ENCODE results near the gene LPIN2. TPM values are rescaled to one million over a fixed set of nuclear protein-coding genes. Genes with fewer than 3 reads are reported as not detected.
"Not testable (repeated sequence)": the region's sequence is repeated elsewhere in the genome, so short reads cannot be mapped to it uniquely, and the experiment has no call there.

Gene LPIN2
- total RNA-seq, 2 experiments from 2014 or later: 77.5 TPM

DNA sequence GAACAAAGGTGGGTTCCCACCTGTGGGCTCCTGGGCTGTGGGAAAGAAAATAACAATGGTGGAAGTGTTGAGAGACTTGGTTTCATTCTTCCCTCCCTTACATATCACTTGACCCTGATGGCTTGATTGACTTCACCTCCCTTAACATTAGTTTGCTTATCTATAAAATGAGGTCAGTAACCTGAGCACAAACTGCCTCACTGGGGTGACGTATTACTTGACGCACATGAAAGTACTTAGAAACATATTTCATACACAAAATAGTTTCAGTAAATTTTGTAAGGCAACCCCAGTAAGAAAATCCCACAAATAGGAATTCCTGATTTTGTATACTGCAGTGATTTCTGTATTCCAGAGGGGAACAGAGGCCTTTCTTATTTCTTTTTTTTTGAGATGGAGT lies 29.4 kb upstream of the LPIN2 start:
- Mint-ChIP-seq H3K4me1 (ENCODE audit: low read depth) (peaks cover 14% of the 10 kb centered on the region), H3K9me3 (ENCODE audit: insufficient read depth) (no peaks in the 10 kb centered on the region), H3K36me3 (ENCODE audit: low read depth) (no peaks in the 10 kb centered on the region), H3K4me3 (no peak overlapping the region), H3K27me3 (ENCODE audit: low read depth) (no peaks in the 10 kb centered on the region), H3K27ac (no peak overlapping the region)
- no peak for DNase-seq
- ATAC-seq: no peak
- ChIA-PET CTCF (interaction anchor here (1.1 to 2.0 kb wide), 2 partner anchors 21 to 27 kb away, joined by 3 to 12 read pairs; no protein-coding TSS in a partner anchor), POLR2A (no interaction called here)

DNA sequence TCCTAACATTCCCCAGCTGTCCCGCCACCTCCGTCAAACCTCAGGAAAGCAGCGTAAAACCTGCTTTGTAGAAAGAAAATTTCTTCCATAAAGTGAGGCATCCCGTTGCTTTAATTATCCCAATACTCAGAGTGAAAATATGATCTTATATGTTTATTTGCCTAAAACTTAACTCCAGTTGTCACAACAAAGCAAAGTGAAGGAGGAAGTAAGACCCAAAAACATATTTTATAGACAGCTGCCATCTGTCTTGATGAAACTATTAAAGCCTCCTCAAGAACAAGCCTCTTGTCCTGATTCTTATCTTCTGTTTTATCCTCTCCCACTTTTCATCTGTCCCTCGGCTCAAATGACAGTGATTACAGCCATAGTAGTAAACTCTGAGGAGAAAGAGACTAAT lies 28.9 kb upstream of the LPIN2 start:
- Mint-ChIP-seq H3K27ac (no peak overlapping the region), H3K9me3 (ENCODE audit: insufficient read depth) (no peaks in the 10 kb centered on the region), H3K4me1 (ENCODE audit: low read depth) (peaks cover 14% of the 10 kb centered on the region), H3K4me3 (no peak overlapping the region), H3K36me3 (ENCODE audit: low read depth) (no peaks in the 10 kb centered on the region), H3K27me3 (ENCODE audit: low read depth) (no peaks in the 10 kb centered on the region)
- no peak for DNase-seq
- CTCF ChIA-PET: interaction anchor here (1.1 to 2.0 kb wide), 3 partner anchors 14 to 27 kb away, joined by 3 to 12 read pairs (median 4); no protein-coding TSS in a partner anchor
- POLR2A ChIA-PET: no interaction called here
- ATAC-seq: no peak

DNA sequence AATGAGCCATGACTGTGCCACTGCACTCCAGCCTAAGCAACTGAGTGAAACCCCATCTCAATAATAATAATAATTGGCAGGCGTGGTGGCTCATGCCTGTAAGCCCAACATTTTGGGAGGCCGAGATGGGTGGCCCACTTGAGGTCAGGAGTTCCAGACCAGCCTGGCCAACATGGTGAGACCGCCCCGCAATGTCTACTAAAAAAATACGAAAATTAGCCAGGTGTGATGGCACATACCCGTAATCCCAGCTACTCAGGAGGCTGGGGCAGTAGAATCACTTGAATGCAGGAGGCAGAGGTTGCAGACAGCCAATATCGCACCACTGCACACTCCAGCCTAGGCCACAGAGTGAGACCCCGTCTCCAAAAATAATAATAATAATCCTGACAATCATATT lies 27.9 kb upstream of the LPIN2 start:
- ATAC-seq (no peak), DNase-seq (no peak)
- Mint-ChIP-seq H3K4me3 (no peak overlapping the region), H3K36me3 (ENCODE audit: low read depth) (no peaks in the 10 kb centered on the region), H3K4me1 (ENCODE audit: low read depth) (peaks cover 14% of the 10 kb centered on the region), H3K9me3 (ENCODE audit: insufficient read depth) (no peaks in the 10 kb centered on the region), H3K27me3 (ENCODE audit: low read depth) (no peaks in the 10 kb centered on the region), H3K27ac (no peak overlapping the region)
- ChIA-PET CTCF (interaction anchor here (1.1 to 2.0 kb wide), 2 partner anchors 15 to 22 kb away, joined by 4 to 12 read pairs; no protein-coding TSS in a partner anchor), POLR2A (no interaction called here)

DNA sequence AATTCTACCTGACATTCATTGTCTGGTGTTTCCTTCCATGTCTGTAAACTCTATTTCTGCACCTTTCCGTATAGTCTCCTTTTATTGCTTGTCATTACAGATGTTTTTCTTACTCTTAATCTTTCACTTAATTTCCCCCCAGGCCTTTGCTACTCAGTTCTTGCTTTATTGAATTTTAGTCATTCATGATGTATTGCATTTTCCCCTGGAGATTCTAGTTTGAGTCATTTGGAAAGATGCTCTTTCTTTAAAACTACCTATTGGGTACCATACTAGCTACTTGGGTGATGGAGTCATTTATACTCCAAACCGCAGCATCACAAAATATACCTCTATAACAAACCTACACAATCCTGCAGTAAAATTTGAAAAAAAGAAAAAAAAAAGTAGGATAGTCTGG lies 27.2 kb upstream of the LPIN2 start:
- no peak for DNase-seq
- no peaks in the 10 kb centered on the region for H3K9me3 Mint-ChIP-seq (ENCODE audit: insufficient read depth)
- no peak overlapping the region for H3K27ac Mint-ChIP-seq
- no peak for ATAC-seq
- H3K27me3 Mint-ChIP-seq (ENCODE audit: low read depth): no peaks in the 10 kb centered on the region
- ChIA-PET CTCF (interaction anchor here (0.8 to 2.0 kb wide), 3 partner anchors 22 to 53 kb away, joined by 3 to 12 read pairs (median 3); no protein-coding TSS in a partner anchor), POLR2A (no interaction called here)
- peaks cover 14% of the 10 kb centered on the region for H3K4me1 Mint-ChIP-seq (ENCODE audit: low read depth)
- no peak overlapping the region for H3K4me3 Mint-ChIP-seq
- no peaks in the 10 kb centered on the region for H3K36me3 Mint-ChIP-seq (ENCODE audit: low read depth)

DNA sequence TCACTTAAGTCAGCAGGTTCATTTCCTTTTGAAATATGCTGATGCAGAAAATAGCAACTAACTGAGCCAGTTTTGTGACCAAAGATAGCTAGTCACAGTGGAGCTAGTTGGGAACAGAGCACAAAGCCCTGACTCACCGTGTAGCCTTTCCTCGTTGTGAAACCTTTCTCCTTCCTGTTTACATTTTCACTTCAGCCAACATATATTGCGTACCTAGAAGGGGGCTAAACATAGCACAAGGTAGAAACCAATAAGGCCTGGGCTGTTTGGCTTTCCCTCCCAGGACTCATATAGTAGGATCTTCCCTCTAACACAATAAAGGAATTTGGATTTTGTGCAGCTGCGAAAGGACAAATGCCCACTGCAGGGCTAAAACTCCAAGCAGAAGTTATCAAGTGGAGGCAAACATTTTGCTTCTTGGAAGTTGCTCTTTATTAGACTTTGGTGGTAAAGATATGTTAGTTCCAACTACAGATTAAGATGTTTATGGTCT lies 24.5 kb upstream of the LPIN2 start:
- Mint-ChIP-seq H3K27me3 (ENCODE audit: low read depth) (no peaks in the 10 kb centered on the region), H3K4me3 (no peak overlapping the region)
- peak; percentile 91 for ATAC-seq

DNA sequence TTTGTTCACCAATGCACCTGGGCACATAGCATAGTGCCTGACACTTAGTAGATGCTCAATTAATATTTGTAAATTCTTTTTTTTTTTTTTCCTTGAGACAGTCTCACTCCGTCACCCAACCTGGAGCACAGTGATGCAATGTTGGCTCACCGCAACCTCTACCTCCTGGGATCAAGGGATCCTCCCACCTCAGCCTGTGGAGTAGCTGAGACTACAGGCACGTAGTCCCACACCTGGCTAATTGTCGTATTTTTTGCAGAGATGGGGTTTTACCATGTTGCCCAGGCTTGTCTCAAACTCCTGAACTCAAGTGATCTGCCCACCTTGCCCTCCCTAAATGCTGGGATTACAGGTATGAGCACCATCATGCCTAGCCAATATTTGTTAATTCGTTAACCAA lies 23.2 kb upstream of the LPIN2 start:
- H3K36me3 Mint-ChIP-seq (ENCODE audit: low read depth): no peaks in the 10 kb centered on the region
- H3K27ac Mint-ChIP-seq: no peak overlapping the region
- H3K4me3 Mint-ChIP-seq: no peak overlapping the region
- ChIA-PET POLR2A (no interaction called here), CTCF (interaction anchor here (1.0 to 3.1 kb wide), 3 partner anchors 9 to 41 kb away, joined by 3 to 36 read pairs (median 3); no protein-coding TSS in a partner anchor)
- peaks cover 14% of the 10 kb centered on the region for H3K4me1 Mint-ChIP-seq (ENCODE audit: low read depth)
- H3K9me3 Mint-ChIP-seq (ENCODE audit: insufficient read depth): no peaks in the 10 kb centered on the region
- no peak for DNase-seq
- ATAC-seq: no peak
- H3K27me3 Mint-ChIP-seq (ENCODE audit: low read depth): no peaks in the 10 kb centered on the region

More for the DNA sequence above, 24.5 kb upstream of the LPIN2 start:
- H3K4me1 Mint-ChIP-seq (ENCODE audit: low read depth): peaks cover 14% of the 10 kb centered on the region
- peak overlapping the region; percentile 36 for H3K27ac Mint-ChIP-seq
- CTCF ChIA-PET: interaction anchor here (0.6 to 3.1 kb wide), 4 partner anchors 25 to 91 kb away, joined by 3 to 36 read pairs (median 4); no protein-coding TSS in a partner anchor
- POLR2A ChIA-PET: interaction anchor here (0.7 kb wide), 1 partner anchor 8 kb away, joined by 3 read pairs; no protein-coding TSS in a partner anchor
- H3K9me3 Mint-ChIP-seq (ENCODE audit: insufficient read depth): no peaks in the 10 kb centered on the region
- H3K36me3 Mint-ChIP-seq (ENCODE audit: low read depth): no peaks in the 10 kb centered on the region
- peak; percentile 48 for DNase-seq

DNA sequence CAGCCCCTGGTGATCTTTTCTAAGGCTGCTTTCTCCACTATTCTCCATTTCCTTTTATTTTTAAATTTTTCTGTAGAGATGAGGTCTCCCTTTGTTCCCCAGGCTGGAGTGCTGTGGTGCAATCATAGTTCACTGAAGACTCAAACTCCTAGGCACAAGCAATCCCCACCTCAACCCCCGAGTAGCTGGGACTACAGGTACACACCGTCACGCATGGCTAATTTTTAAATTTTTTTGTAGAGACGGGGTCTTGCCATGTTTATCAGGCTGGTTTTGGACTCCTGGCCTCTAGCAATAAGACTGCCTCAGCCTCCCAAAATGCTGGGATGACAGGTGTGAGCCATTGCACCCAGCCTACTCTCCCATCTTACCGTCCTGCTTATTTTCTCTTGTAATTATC lies 22.7 kb upstream of the LPIN2 start:
- no peak for DNase-seq
- H3K27me3 Mint-ChIP-seq (ENCODE audit: low read depth): no peaks in the 10 kb centered on the region
- peaks cover 14% of the 10 kb centered on the region for H3K4me1 Mint-ChIP-seq (ENCODE audit: low read depth)
- no peak for ATAC-seq
- H3K4me3 Mint-ChIP-seq: no peak overlapping the region
- no peaks in the 10 kb centered on the region for H3K9me3 Mint-ChIP-seq (ENCODE audit: insufficient read depth)
- no peaks in the 10 kb centered on the region for H3K36me3 Mint-ChIP-seq (ENCODE audit: low read depth)
- H3K27ac Mint-ChIP-seq: no peak overlapping the region
- ChIA-PET POLR2A (no interaction called here), CTCF (interaction anchor here (1.0 to 3.1 kb wide), 2 partner anchors 27 to 41 kb away, joined by 3 to 36 read pairs; no protein-coding TSS in a partner anchor)

DNA sequence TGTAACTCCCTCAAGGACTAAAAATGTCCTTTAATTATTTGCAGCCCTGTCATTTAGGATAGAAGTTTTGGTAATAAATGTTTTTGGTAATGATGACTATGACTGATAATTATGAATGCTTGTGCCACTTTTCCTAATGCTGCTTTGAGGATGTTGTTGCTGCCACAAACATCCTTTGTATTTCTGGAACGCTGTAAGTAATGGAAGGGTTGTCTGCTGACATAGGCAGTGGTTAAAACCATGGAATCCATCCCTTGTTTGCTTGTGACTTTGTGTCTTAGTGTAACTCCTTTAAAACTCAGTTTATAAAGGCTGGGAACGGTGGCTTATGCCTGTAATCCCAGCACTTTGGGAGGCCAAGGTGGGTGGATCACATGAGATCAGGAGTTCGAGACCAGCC lies 19.8 kb upstream of the LPIN2 start:
- DNase-seq (no peak), ATAC-seq (no peak)
- POLR2A ChIA-PET: no interaction called here
- H3K36me3 Mint-ChIP-seq (ENCODE audit: low read depth): no peaks in the 10 kb centered on the region
- no peak overlapping the region for H3K4me3 Mint-ChIP-seq
- H3K27ac Mint-ChIP-seq: no peak overlapping the region
- H3K4me1 Mint-ChIP-seq (ENCODE audit: low read depth): peaks cover 13% of the 10 kb centered on the region
- CTCF ChIA-PET: interaction anchor here (1.5 kb wide), 1 partner anchor 39 kb away, joined by 3 read pairs; no protein-coding TSS in a partner anchor
- H3K27me3 Mint-ChIP-seq (ENCODE audit: low read depth): no peaks in the 10 kb centered on the region
- H3K9me3 Mint-ChIP-seq (ENCODE audit: insufficient read depth): no peaks in the 10 kb centered on the region

DNA sequence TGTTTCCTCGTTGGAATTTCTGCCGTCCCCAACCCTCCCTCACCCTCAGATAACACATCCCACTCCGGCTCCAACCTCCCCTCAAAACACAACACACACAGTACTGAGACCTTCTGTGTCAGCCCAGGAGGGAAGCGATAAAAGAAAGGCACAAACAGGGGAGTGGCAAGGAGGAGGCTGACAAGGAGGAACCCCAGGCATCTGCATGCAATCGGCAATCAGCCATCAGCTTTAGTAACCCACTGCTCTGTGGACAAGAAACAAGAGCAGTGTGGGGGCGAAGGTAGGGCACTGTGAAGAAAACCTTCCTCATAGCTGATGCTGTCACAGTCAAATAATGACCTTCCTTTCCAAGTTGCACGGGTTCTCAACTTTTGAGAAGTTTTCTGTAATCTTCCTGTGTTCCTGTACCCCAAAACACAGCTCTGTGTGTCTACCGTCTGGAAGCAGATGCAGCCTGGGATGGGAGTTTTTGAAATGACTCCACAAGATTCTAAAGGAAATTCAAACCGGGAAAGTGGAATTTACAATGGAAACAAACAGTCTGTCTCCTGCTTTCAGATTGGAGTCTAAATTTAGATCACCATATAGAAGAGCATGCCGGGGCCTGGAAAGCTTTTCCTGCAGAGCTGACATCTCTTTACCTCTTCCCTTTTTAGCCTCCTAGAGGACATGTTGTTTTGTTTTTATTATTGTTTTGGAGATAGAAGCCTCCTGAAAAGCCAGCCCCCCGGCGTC lies 16.4 kb upstream of the LPIN2 start:
- CTCF ChIA-PET: no interaction called here
- POLR2A ChIA-PET: interaction anchor here (0.9 kb wide), 1 partner anchor 8 kb away, joined by 3 read pairs; no protein-coding TSS in a partner anchor
- Mint-ChIP-seq H3K36me3 (ENCODE audit: low read depth) (no peaks in the 10 kb centered on the region), H3K27ac (no peak overlapping the region), H3K4me3 (no peak overlapping the region), H3K4me1 (ENCODE audit: low read depth) (no peaks in the 10 kb centered on the region), H3K27me3 (ENCODE audit: low read depth) (no peaks in the 10 kb centered on the region), H3K9me3 (ENCODE audit: insufficient read depth) (no peaks in the 10 kb centered on the region)
- no peak for ATAC-seq
- no peak for DNase-seq

DNA sequence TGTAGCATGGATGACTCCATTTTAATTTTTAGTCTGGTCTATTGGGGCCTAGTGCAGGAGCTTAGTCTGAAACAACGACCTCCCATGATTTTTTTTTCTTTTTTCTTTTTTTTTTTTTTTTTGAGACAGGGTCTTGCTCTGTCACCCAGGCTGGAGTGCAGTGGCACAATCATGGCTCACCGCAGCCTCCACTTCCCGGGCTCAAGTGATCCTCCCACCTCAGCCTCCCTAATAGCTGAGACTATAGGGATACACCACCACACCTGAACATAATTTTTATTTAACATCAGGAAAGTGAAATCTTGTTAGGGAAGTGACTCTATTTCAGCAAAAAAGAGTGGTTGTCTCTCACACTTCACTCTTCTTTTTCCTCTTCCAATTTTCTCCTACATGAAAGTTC lies 15.2 kb upstream of the LPIN2 start:
- H3K27me3 Mint-ChIP-seq (ENCODE audit: low read depth); H3K9me3 Mint-ChIP-seq (ENCODE audit: insufficient read depth); H3K36me3 Mint-ChIP-seq (ENCODE audit: low read depth); CTCF ChIA-PET; DNase-seq; ATAC-seq; H3K4me1 Mint-ChIP-seq (ENCODE audit: low read depth); H3K4me3 Mint-ChIP-seq: not testable (repeated sequence)
- peak overlapping the region; percentile 37 for H3K27ac Mint-ChIP-seq
- POLR2A ChIA-PET: interaction anchor here (1.0 kb wide), 1 partner anchor 32 kb away, joined by 3 read pairs; no protein-coding TSS in a partner anchor

DNA sequence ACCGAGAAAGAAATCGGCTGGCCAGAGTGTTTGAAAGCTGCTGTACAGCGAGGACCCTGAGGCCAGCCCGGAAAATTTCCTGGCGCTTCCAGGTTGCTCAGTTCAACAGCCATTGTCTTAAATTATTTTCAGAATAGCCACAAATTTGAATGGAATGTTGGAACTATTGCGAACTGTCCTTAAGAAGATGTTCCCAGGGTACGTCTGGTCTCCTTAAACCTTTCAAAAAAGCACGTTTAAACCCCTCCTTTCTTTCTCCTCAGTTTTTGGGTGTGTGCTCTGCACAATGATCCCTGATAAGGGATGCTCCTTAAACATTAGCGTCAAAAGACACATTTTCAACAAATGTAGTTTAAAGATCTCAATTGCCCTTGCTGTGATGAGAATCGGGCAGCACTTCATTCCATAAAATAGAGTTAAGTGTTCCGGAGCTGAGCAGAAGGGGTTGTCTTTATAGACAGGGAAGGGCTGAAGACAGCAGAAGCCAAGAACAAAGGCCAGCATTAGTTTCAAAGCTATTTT lies 14.5 kb upstream of the LPIN2 start:
- no peaks in the 10 kb centered on the region for H3K4me1 Mint-ChIP-seq (ENCODE audit: low read depth)
- DNase-seq (no peak), ATAC-seq (no peak)
- ChIA-PET POLR2A (interaction anchor here (1.0 kb wide), 1 partner anchor 33 kb away, joined by 3 read pairs; no protein-coding TSS in a partner anchor), CTCF (no interaction called here)
- no peak overlapping the region for H3K27ac Mint-ChIP-seq
- no peaks in the 10 kb centered on the region for H3K36me3 Mint-ChIP-seq (ENCODE audit: low read depth)
- no peak overlapping the region for H3K4me3 Mint-ChIP-seq
- no peaks in the 10 kb centered on the region for H3K9me3 Mint-ChIP-seq (ENCODE audit: insufficient read depth)
- H3K27me3 Mint-ChIP-seq (ENCODE audit: low read depth): no peaks in the 10 kb centered on the region

DNA sequence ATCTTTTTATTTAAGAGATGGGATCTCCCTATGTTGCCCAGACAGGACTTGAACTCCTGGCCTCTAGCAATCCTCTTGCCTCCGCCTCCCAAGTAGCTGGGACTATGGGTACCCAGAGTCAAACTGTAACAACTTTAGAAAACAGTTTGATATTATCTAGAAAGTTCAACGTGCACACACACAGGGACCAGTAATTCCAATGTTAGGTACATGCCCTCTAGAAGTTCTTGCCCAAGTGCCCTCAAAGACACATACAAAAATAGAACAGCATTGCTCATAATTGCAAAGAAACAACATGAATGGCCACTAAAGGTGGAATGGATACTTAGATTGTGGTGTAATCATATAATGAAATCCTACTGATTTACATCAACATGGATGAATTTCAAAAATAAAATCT lies 12.6 kb upstream of the LPIN2 start:
- Mint-ChIP-seq H3K27me3 (ENCODE audit: low read depth) (no peaks in the 10 kb centered on the region), H3K36me3 (ENCODE audit: low read depth) (no peaks in the 10 kb centered on the region), H3K4me3 (no peak overlapping the region), H3K4me1 (ENCODE audit: low read depth) (no peaks in the 10 kb centered on the region), H3K9me3 (ENCODE audit: insufficient read depth) (no peaks in the 10 kb centered on the region), H3K27ac (no peak overlapping the region)
- ATAC-seq: no peak
- CTCF ChIA-PET: interaction anchor here (1.5 kb wide), 1 partner anchor 38 kb away, joined by 4 read pairs; no protein-coding TSS in a partner anchor
- DNase-seq: no peak
- POLR2A ChIA-PET: no interaction called here

Measured in activated CD8-positive, alpha-beta T cell treated with anti-CD3 and anti-CD28 coated beads, Interleukin-2, amount 10 ng/mL, durations not matched to agents 7 days and 5 days (primary cell).